DOHH2 (cell line): Measurements from ENCODE around the gene CDH12.

ENCODE experiments used
- H3F3A ChIP-seq: fragments of 200-600 bp; sonication (generic), shearing (Covaris generic); 2 replicates; pipeline ENCODE4 v1.6.0; 2016; ENCODE audit warnings: antibody characterized with exemption, mild to moderate bottlenecking; ENCODE audit not compliant: control insufficient read depth, insufficient read depth
- H3K27ac ChIP-seq: fragments of 200-600 bp; sonication (generic); 2 replicates; pipeline ENCODE4 v1.5.1; 2014; ENCODE audit warnings: low read depth, mild to moderate bottlenecking, low read length, moderate library complexity
- H3K27me3 ChIP-seq: fragments of 200-600 bp; sonication (generic); 2 replicates; pipeline ENCODE4 v1.6.1; 2014; ENCODE audit warnings: mild to moderate bottlenecking, low read length, mixed read lengths; ENCODE audit not compliant: control insufficient read depth
- H3K36me3 ChIP-seq: fragments of 200-600 bp; sonication (generic); 2 replicates; pipeline ENCODE4 v1.6.1; 2014; ENCODE audit warnings: mild to moderate bottlenecking, low read length, moderate library complexity, mixed read lengths; ENCODE audit not compliant: control insufficient read depth
- H3K4me1 ChIP-seq: fragments of 200-600 bp; sonication (generic); 2 replicates; pipeline ENCODE4 v1.6.1; 2014; ENCODE audit warnings: mild to moderate bottlenecking, low read length, mixed read lengths; ENCODE audit not compliant: control insufficient read depth
- H3K4me2 ChIP-seq: fragments of 200-600 bp; sonication (generic); 2 replicates; pipeline ENCODE4 v1.6.0; 2014; ENCODE audit warnings: mild to moderate bottlenecking, low read length, moderate library complexity
- H3K4me3 ChIP-seq: fragments of 200-600 bp; sonication (generic); 2 replicates; pipeline ENCODE4 v1.5.1; 2014; ENCODE audit warnings: mild to moderate bottlenecking, low read length, mixed read lengths
- H3K79me2 ChIP-seq: fragments of 200-600 bp; sonication (generic); 2 replicates; pipeline ENCODE4 v1.6.1; 2014; ENCODE audit warnings: mild to moderate bottlenecking, low read length, mixed read lengths; ENCODE audit not compliant: control insufficient read depth
- H3K9me2 ChIP-seq: fragments of 200-600 bp; sonication (generic); replicated peaks from 2 replicates; pipeline ENCODE4 v1.6.1; 2014; ENCODE audit warnings: mild to moderate bottlenecking, low read length, mixed read lengths; ENCODE audit not compliant: control insufficient read depth
- H3K9me3 ChIP-seq: fragments of 200-600 bp; sonication (generic); 2 replicates; pipeline ENCODE4 v1.6.1; 2014; ENCODE audit warnings: antibody characterized with exemption, low read length, mixed read lengths; ENCODE audit not compliant: control insufficient read depth, insufficient read depth
- H4K20me1 ChIP-seq: fragments of 200-600 bp; sonication (generic); 2 replicates; pipeline ENCODE4 v1.6.0; 2014; ENCODE audit warnings: low read depth, mild to moderate bottlenecking, antibody characterized with exemption, low read length, moderate library complexity; ENCODE audit not compliant: control insufficient read depth, insufficient read depth
- CTCF ChIP-seq: fragments of 200-600 bp; sonication (generic); IDR thresholded peaks from one replicate; pipeline ENCODE4 v1.5.1; 2014; ENCODE audit warnings: antibody characterized with exemption, mild to moderate bottlenecking, low read depth, low read length; ENCODE audit not compliant: poor library complexity, severe bottlenecking
- EZH2phosphoT487 ChIP-seq: fragments of 200-600 bp; sonication (generic); IDR thresholded peaks from 2 replicates; pipeline ENCODE4 v1.6.1; 2017; ENCODE audit warnings: borderline replicate concordance, mild to moderate bottlenecking, antibody characterized with exemption, low read length, moderate library complexity, mixed read lengths

The CDH12 gene

GRCh38 chr5:21806271-21806670 lies 1046.9 kb downstream of the CDH12 start:
- no peaks in the 10 kb centered on the region for H3K9me3 ChIP-seq
- H3K27ac ChIP-seq = no peak overlapping the region
- no peaks in the 10 kb centered on the region for H4K20me1 ChIP-seq
- H3K36me3 ChIP-seq = no peaks in the 10 kb centered on the region
- no peaks in the 10 kb centered on the region for H3K9me2 ChIP-seq
- TF ChIP-seq CTCF (no peak), EZH2phosphoT487 (no peak)
- no peaks in the 10 kb centered on the region for H3K4me1 ChIP-seq
- H3K79me2 ChIP-seq = no peaks in the 10 kb centered on the region
- no peak overlapping the region for H3K4me3 ChIP-seq
- H3K4me2 ChIP-seq = no peak overlapping the region
- no peaks in the 10 kb centered on the region for H3K27me3 ChIP-seq
- H3F3A ChIP-seq = no peaks in the 10 kb centered on the region

- H3K27ac ChIP-seq = no peak overlapping the region
- no peaks in the 10 kb centered on the region for H3K9me2 ChIP-seq
- no peaks in the 10 kb centered on the region for H3K36me3 ChIP-seq
- no peaks in the 10 kb centered on the region for H3K27me3 ChIP-seq
- no peaks in the 10 kb centered on the region for H4K20me1 ChIP-seq
- H3K4me3 ChIP-seq = no peak overlapping the region
- H3K9me3 ChIP-seq = no peaks in the 10 kb centered on the region
- TF ChIP-seq CTCF = peak; percentile 53
- TF ChIP-seq EZH2phosphoT487 = no peak
- H3F3A ChIP-seq = no peaks in the 10 kb centered on the region
- H3K4me2 ChIP-seq = no peak overlapping the region
- no peaks in the 10 kb centered on the region for H3K4me1 ChIP-seq
- no peaks in the 10 kb centered on the region for H3K79me2 ChIP-seq
Measured at GRCh38 chr5:21802869-21803490, 1050.2 kb downstream of the CDH12 start.

- no peak for TF ChIP-seq CTCF
- TF ChIP-seq EZH2phosphoT487 = no peak
- Histone ChIP-seq H3K9me2 (no peaks in the 10 kb centered on the region), H3F3A (no peaks in the 10 kb centered on the region), H3K4me3 (no peak overlapping the region), H3K27ac (no peak overlapping the region), H3K9me3 (no peaks in the 10 kb centered on the region), H3K36me3 (no peaks in the 10 kb centered on the region), H3K4me1 (no peaks in the 10 kb centered on the region), H3K79me2 (no peaks in the 10 kb centered on the region), H4K20me1 (no peaks in the 10 kb centered on the region), H3K27me3 (no peaks in the 10 kb centered on the region), H3K4me2 (no peak overlapping the region)
Measured at GRCh38 chr5:21802100-21802499, 1051.0 kb downstream of the CDH12 start.
